NCI-H1436 treated with DMSO at 0.1 percent for 48 hours (cell line): ENCODE data around the gene TESMIN.

Source experiments
- DNase-seq: peaks from one replicate; lab custom pipeline; 2025; lab: John Stamatoyannopoulos, UW

The TESMIN gene

GRCh38 chr11:68683536-68684384, 67.6 kb downstream of the TESMIN start:
- no peak for DNase-seq

DNA sequence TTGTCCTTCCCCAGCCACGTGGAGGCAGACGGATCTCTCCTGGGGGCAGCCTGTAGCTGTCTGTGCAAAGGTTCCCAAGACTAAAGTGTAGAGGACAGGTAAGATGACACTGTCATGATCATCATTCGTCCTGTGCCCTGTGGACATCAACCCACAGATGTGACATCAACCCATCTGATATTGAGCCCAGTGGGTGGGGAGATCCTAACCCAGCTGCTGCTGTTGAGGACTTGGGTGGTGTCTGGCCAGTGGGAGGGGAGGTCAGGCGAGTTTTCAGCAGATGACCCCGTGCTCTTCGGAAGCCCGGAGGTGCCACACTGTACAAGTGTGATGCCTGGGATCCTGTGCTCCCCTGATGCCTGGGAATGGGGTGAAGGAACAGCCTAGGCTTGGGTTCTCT, 68.2 kb downstream of the TESMIN start:
- no peak for DNase-seq

- DNase-seq = no peak
Observed at GRCh38 chr11:68682531-68682961, 68.8 kb downstream of the TESMIN start.

- no peak for DNase-seq
Observed at GRCh38 chr11:68680541-68681231, 70.6 kb downstream of the TESMIN start.

- no peak for DNase-seq
Observed at GRCh38 chr11:68678031-68678441, 73.3 kb downstream of the TESMIN start.

GRCh38 chr11:68677432-68677831, 73.9 kb downstream of the TESMIN start:
- DNase-seq = no peak

DNA sequence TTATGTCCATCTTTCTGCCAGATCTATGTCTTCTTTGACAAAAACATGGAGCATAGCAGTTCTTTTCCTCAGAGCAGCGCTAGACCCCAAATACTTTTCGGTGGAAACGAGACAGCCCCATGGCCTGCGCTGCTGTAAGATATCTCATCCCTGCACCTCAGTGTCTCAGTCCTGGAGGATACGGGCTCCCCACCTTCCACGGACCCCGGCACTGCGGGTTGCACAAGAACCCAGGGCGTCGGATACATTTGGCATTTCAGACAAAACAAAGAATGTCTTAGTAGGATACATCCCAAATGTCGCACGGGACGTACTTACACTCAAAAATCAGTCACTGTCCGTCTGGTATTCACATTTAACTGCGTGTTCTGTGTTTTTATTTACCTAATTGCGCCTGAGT, 76.9 kb downstream of the TESMIN start:
- no peak for DNase-seq

- DNase-seq = no peak
Observed at GRCh38 chr11:68673991-68674390, 77.3 kb downstream of the TESMIN start.

GRCh38 chr11:68673306-68673945, 77.9 kb downstream of the TESMIN start:
- DNase-seq = no peak

GRCh38 chr11:68670208-68670992, 80.9 kb downstream of the TESMIN start:
- no peak for DNase-seq

GRCh38 chr11:68669301-68670090, 81.8 kb downstream of the TESMIN start:
- no peak for DNase-seq

DNA sequence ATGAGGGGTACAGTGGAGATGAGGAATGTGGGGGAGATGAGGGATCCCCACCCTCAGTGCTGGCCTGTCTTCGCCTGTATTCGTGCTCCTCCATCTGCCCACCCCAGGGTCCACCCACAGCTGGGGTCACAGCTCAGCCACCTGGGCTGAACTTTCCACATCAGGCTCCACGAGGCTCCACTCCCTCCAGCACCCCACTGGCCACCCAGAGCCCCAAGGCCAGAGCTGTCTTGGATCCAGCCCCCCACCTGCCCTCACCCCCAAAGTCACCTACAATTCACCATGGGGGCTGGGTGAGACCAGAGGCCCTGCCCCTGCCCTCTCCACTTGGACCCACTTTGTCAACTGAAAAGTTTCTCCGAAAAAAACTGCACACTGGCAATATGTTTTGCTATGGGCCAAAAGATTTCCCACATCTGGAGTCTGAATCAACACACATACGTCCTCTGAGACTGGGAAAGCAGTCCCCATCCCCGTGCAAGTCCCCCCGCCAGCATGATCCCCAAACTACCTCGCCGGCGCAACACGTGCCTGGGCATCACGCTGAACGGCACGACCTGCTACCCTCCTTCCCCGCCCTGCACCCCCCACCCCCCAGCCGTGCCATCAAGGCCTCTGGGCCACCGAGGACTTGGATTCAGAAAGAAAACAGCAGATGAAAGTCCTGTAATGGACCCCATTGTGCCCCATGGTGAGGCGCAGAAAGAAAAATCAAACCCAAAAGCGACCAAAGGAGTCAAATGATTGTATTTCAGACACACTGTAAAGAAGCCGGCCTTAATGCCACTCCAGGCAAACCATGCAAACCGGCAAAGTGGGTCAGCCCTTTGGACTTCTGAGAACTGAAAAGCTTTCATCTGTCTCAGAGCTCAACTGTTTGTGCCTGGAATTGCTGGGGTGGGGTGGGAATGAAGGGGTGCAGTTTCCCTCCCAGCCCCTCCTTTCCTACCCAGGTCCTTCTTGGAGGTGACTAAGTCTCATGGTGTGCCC, 83.5 kb downstream of the TESMIN start:
- no peak for DNase-seq

GRCh38 chr11:68666849-68667248, 84.5 kb downstream of the TESMIN start:
- DNase-seq = no peak

- no peak for DNase-seq
Observed at GRCh38 chr11:68665436-68665835, 85.9 kb downstream of the TESMIN start.

- no peak for DNase-seq
Observed at GRCh38 chr11:68664906-68665305, 86.4 kb downstream of the TESMIN start.

- DNase-seq = no peak
Observed at GRCh38 chr11:68664141-68664540, 87.2 kb downstream of the TESMIN start.

GRCh38 chr11:68663482-68664010, 87.8 kb downstream of the TESMIN start:
- DNase-seq = no peak

GRCh38 chr11:68661697-68662603, 89.4 kb downstream of the TESMIN start:
- DNase-seq = no peak

DNA sequence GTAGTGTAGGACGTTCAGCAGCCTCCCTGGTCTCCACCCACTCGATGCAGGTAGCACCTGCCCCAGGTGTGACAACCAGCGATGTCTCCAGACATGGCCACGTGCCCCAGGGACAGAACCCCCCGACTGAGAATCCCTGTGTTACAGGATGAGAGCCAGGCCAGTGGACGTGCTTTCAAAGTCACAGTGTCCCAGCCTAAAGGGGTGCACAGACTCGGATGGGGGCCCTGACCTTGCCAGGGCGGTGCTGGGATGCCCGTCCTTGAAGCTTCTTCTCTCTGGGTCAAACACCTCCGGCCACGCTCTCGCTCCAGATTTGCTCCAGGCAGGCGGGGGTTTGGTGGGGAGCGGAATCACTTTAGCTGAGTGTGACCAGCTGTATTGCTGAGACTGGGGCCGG, 90.3 kb downstream of the TESMIN start:
- no peak for DNase-seq
